K562 (cell line): ENCODE results near the gene ELOF1. TPM values are rescaled to one million over a fixed set of nuclear protein-coding genes. Genes with fewer than 3 reads are reported as not detected.
A peak's percentile ranks its signal among the peaks of the same experiment; 100 is the strongest.

ENCODE experiments used
- ATAC-seq: fragments of 200-7000 bp; cut with Tn5 transposase; 3 replicates; pipeline ENCODE4 v1.9.1; 2020; ENCODE audit warnings: moderate library complexity
- BruUV-seq: library from RNA; stranded (reverse); fragments of 400-500 nt; replicated peaks from 2 replicates; lab custom pipeline; 2021; lab: Mats Ljungman, UMichigan
- CTCF ChIA-PET: fragments of 300-600 bp; formaldehyde crosslinking; extraction: SDS; loops from one replicate; lab custom pipeline; 2021; ENCODE audit warnings: low intra/inter-chr PET ratio; lab: Yijun Ruan, JAX
- POLR2A ChIA-PET: fragments of 300-600, 350-650 bp; sonication (Branson Sonifier 250); formaldehyde crosslinking; extraction: SDS; loops from one replicate; lab custom pipeline; 2021; ENCODE audit warnings: antibody characterized with exemption, inconsistent platforms; lab: Yijun Ruan, JAX
- DNase-seq, 4 experiments: peaks; one replicate each; pipeline versions ENCODE4 v3.0.0 to v3.0.0-alpha.2; 2011 to 2018; ENCODE audit warnings: low spot score in 3 of 4, mixed read lengths in 3 of 4; ENCODE audit errors: extremely low read depth in 1 of 4
- FAIRE-seq: peaks from 2 replicates; lab custom pipeline; 2011; peaks lifted over from hg19 to GRCh38; lab: Jason Lieb, UNC
- H2AFZ ChIP-seq: 2 replicates; pipeline ENCODE4 v1.6.0; 2011; ENCODE audit warnings: low read depth, low read length, control low read depth, inconsistent platforms
- H3K27ac ChIP-seq: fragments of 200-600 bp; 3 replicates; pipeline ENCODE4 v1.8.0; 2011; ENCODE audit warnings: low read depth, mild to moderate bottlenecking, control low read depth, inconsistent platforms, low read length, moderate library complexity, mixed read lengths; ENCODE audit errors: extremely low read depth
- H3K27me3 ChIP-seq, 2 experiments: fragments of 300-600 bp in 1 of 2; 2 replicates in 1 of 2; 3 replicates in 1 of 2; pipeline versions ENCODE4 v1.6.0 to v1.8.0; 2011; ENCODE audit warnings: inconsistent platforms in 2 of 2, low read length in 2 of 2, mild to moderate bottlenecking in 1 of 2, mixed read lengths in 1 of 2, moderate library complexity in 1 of 2; ENCODE audit not compliant: control insufficient read depth in 2 of 2, insufficient read depth in 2 of 2
- H3K36me3 ChIP-seq: fragments of 300-600 bp; 3 replicates; pipeline ENCODE4 v1.8.0; 2011; ENCODE audit warnings: mild to moderate bottlenecking, low read length, inconsistent platforms; ENCODE audit not compliant: control insufficient read depth, insufficient read depth
- H3K4me1 ChIP-seq, 2 experiments: fragments of 200-600 bp in 1 of 2; replicated peaks in 1 of 2; 2 replicates in 1 of 2; 3 replicates in 1 of 2; pipeline versions ENCODE4 v1.5.1 to v1.8.0; 2011; ENCODE audit warnings: inconsistent platforms in 2 of 2, low read length in 2 of 2, mild to moderate bottlenecking in 1 of 2, mixed read lengths in 1 of 2, moderate library complexity in 1 of 2; ENCODE audit not compliant: control insufficient read depth in 2 of 2, insufficient read depth in 2 of 2
- H3K4me2 ChIP-seq: 2 replicates; pipeline ENCODE4 v1.6.1; 2011; ENCODE audit warnings: low read length, control low read depth, inconsistent platforms, mixed read lengths; ENCODE audit not compliant: insufficient read depth
- H3K4me3 ChIP-seq: fragments of 200-600 bp; sonication (generic), shearing (Covaris generic); 2 replicates; pipeline ENCODE4 v1.5.1; 2016; ENCODE audit warnings: control low read depth, inconsistent platforms
- H3K79me2 ChIP-seq: fragments of 200-600 bp; 3 replicates; pipeline ENCODE4 v1.8.0; 2011; ENCODE audit warnings: low read length, inconsistent platforms; ENCODE audit not compliant: control insufficient read depth, insufficient read depth
- H3K9ac ChIP-seq, 2 experiments: 2 replicates each; pipeline versions ENCODE4 v1.6.0 to v1.6.1; 2011; ENCODE audit warnings: low read depth in 2 of 2, low read length in 2 of 2, control low read depth in 1 of 2, inconsistent platforms in 1 of 2, mild to moderate bottlenecking in 1 of 2, mixed read lengths in 1 of 2; ENCODE audit not compliant: insufficient read depth in 1 of 2
- H3K9me1 ChIP-seq: one replicate; pipeline ENCODE4 v1.6.0; 2011; ENCODE audit warnings: inconsistent platforms, mild to moderate bottlenecking, low read length, moderate library complexity; ENCODE audit not compliant: control insufficient read depth, insufficient read depth
- H3K9me3 ChIP-seq: replicated peaks from 2 replicates; pipeline ENCODE4 v1.5.1; 2011; ENCODE audit warnings: low read depth, low read length, inconsistent platforms; ENCODE audit not compliant: control insufficient read depth, insufficient read depth
- H4K20me1 ChIP-seq: replicated peaks from 2 replicates; pipeline ENCODE4 v1.6.1; 2011; ENCODE audit warnings: low read length, inconsistent platforms, mixed read lengths; ENCODE audit not compliant: control insufficient read depth, insufficient read depth
- ATF2 ChIP-seq: sonication (generic); formaldehyde crosslinking; IDR thresholded peaks from 2 replicates; pipeline ENCODE4 v1.8.1; 2022; ENCODE audit warnings: missing genetic modification reagents
- CHAMP1 ChIP-seq: fragments of 450-650 bp; IDR thresholded peaks from 2 replicates; pipeline ENCODE4 v1.6.1; 2016; ENCODE audit warnings: mild to moderate bottlenecking
- CXXC5 ChIP-seq: fragments of 250-450 bp; sonication (Bioruptor Pico); IDR thresholded peaks from 2 replicates; pipeline ENCODE4 v1.8.0; 2022; ENCODE audit warnings: inconsistent platforms, mild to moderate bottlenecking, moderate library complexity
- FOXA1 ChIP-seq: fragments of 450-650 bp; IDR thresholded peaks from 2 replicates; pipeline ENCODE4 v1.6.1; 2016; ENCODE audit warnings: mild to moderate bottlenecking, borderline replicate concordance
- ILF3 ChIP-seq: fragments of 450-650 bp; IDR thresholded peaks from 2 replicates; pipeline ENCODE4 v1.6.1; 2018; ENCODE audit warnings: antibody characterized with exemption, mild to moderate bottlenecking, moderate library complexity, borderline replicate concordance
- KDM1A ChIP-seq, 2 experiments: fragments of 450-650 bp; IDR thresholded peaks; 2 replicates each; pipeline ENCODE4 v1.6.1; 2016; ENCODE audit warnings: mild to moderate bottlenecking in 2 of 2
- MYNN ChIP-seq, 2 experiments: sonication (generic); formaldehyde crosslinking in 1 of 2; IDR thresholded peaks; 2 replicates each; pipeline versions ENCODE4 v1.5.0 to v1.6.1; 2016 to 2020; ENCODE audit warnings: antibody characterized with exemption in 1 of 2, missing genetic modification reagents in 1 of 2
- PHF8 ChIP-seq: fragments of 200-600 bp; sonication (generic); IDR thresholded peaks from 2 replicates; pipeline ENCODE4 v1.6.1; 2012; ENCODE audit warnings: mixed run types, mild to moderate bottlenecking, inconsistent platforms, low read length, moderate library complexity, borderline replicate concordance
- RBM14 ChIP-seq: fragments of 200-400 bp; formaldehyde crosslinking; IDR thresholded peaks from 2 replicates; pipeline ENCODE4 v1.6.1; 2018; ENCODE audit warnings: low read depth, mild to moderate bottlenecking, low read length, moderate library complexity, borderline replicate concordance; ENCODE audit not compliant: insufficient read depth
- SIN3B ChIP-seq: fragments of 450-650 bp; IDR thresholded peaks from 2 replicates; pipeline ENCODE4 v1.6.1; 2017; ENCODE audit warnings: low read depth, mild to moderate bottlenecking, moderate library complexity
- SMAD3 ChIP-seq: fragments of 450-650 bp; formaldehyde crosslinking; conservative IDR thresholded peaks from 2 replicates; pipeline ENCODE4 v1.4.0; 2020; ENCODE audit warnings: mild to moderate bottlenecking
- SPI1 ChIP-seq: IDR thresholded peaks from 2 replicates; pipeline ENCODE4 v1.6.1; 2011; ENCODE audit warnings: low read depth, low read length, control low read depth, borderline replicate concordance
- TFAM ChIP-seq: fragments of 250-450 bp; sonication (Bioruptor Pico); conservative IDR thresholded peaks from 2 replicates; pipeline ENCODE4 v1.5.0; 2021; ENCODE audit warnings: mild to moderate bottlenecking, moderate library complexity
- TGIF2 ChIP-seq: sonication (generic); formaldehyde crosslinking; IDR thresholded peaks from 2 replicates; pipeline ENCODE4 v1.8.1; 2022; ENCODE audit warnings: mild to moderate bottlenecking, missing genetic modification reagents, moderate library complexity
- ZBED1 ChIP-seq: IDR thresholded peaks from 2 replicates; pipeline ENCODE4 v1.6.1; 2014
- ZC3H11A ChIP-seq: IDR thresholded peaks from 2 replicates; pipeline ENCODE4 v1.6.1; 2012; ENCODE audit warnings: low read depth, low read length, improper control_type of control experiment
- ZNF253 ChIP-seq: fragments of 250-450 bp; sonication (Bioruptor Pico); conservative IDR thresholded peaks from 2 replicates; pipeline ENCODE4 v1.6.1; 2021; ENCODE audit warnings: mild to moderate bottlenecking
- ZNF77 ChIP-seq: fragments of 250-450 bp; sonication (Bioruptor Pico); IDR thresholded peaks from 2 replicates; pipeline ENCODE4 v1.5.0; 2020
- WGBS: fragments of 100-300 bp; shearing (Covaris generic); methylation state at CpG from one replicate; pipeline ENCODE4 v1.1.6; 2016; ENCODE audit warnings: low coverage, mixed read lengths; ENCODE audit not compliant: insufficient coverage; ENCODE audit errors: missing lambda C conversion rate; 5-methylcytosine and 5-hydroxymethylcytosine counted together
- in situ Hi-C: fragments of 300-500 bp; cut with MboI; formaldehyde crosslinking; loops from 4 replicates; pipeline ENCODE4 v1.15.0; 2018; ENCODE audit warnings: inconsistent platforms, mixed read lengths
- intact Hi-C: fragments of 100-400 bp; cut with micrococcal nuclease; formaldehyde crosslinking; loops from 2 replicates; pipeline ENCODE4 v1.14.2; 2022
- polyA plus RNA-seq, 8 experiments: library from polyadenylated mRNA; depleted of rRNA in 4 of 8; stranded (reverse) in 5 of 8; unstranded in 3 of 8; fragments of >200 nt; fragmentation: Nextera tagmentation in 2 of 8; fragmentation: Illumina TruSeq in 1 of 8; extraction: Ambion mirVana in 2 of 8; extraction: Trizol in 1 of 8; gene quantifications; 2 replicates each; pipeline versions ENCODE4 v1.2.1 to v1.2.3, GENCODE V29; 2011 to 2014; ENCODE audit warnings: inconsistent platforms in 1 of 8, missing spikeins in 1 of 8
- total RNA-seq, 7 experiments: library from RNA; depleted of rRNA in 6 of 7; stranded (reverse); fragments of >200 nt in 6 of 7; fragmentation: Illumina TruSeq in 2 of 7; extraction: Trizol in 2 of 7; gene quantifications; 2 replicates each; pipeline versions ENCODE4 v1.2.1 to v1.2.3, GENCODE V29; 2011 to 2021; ENCODE audit warnings: low replicate concordance in 1 of 7

Gene ELOF1
- total and polyA plus RNA-seq, 9 of the 15 experiments (the other 6 are each of a cell fraction or from before 2014, with no cell fraction given) = 16.7 to 147 (median 74.2) TPM

- in situ Hi-C loops (no loop called here), intact Hi-C loops (no loop called here)
- Histone ChIP-seq H3K36me3 (peaks cover 25% of the 10 kb centered on the region; the same call in 2 of the 3 replicates), H3K9me1 (no peaks in the 10 kb centered on the region), H3K4me3 (no peak overlapping the region), H3K9me3 (no peaks in the 10 kb centered on the region), H2AFZ (no peak overlapping the region), H3K27ac (no peak overlapping the region), H3K27me3 (no peaks in the 10 kb centered on the region), H4K20me1 (no peaks in the 10 kb centered on the region), H3K9ac (peak overlapping the region in 1 of 2 experiments; percentile 4; a peak in 1 of 4 replicates), H3K79me2 (0 out of 3 replicates have a peak, but pooled peaks cover 3% of the 10 kb centered on the region), H3K4me2 (no peak overlapping the region), H3K4me1 (peaks cover 7 to 33% of the 10 kb centered on the region in 2 experiments; a peak in 4 of 5 replicates)
- DNase-seq (no peak), ATAC-seq (no peak), FAIRE-seq (no peak)
- 90% methylated on average over 18 of the region's 18 CpGs for WGBS
- BruUV-seq = no TSS peak
- CTCF ChIA-PET = no interaction called here
- POLR2A ChIA-PET = interaction anchor here (2.0 kb wide), 1 partner anchor 15 kb away, joined by 5 read pairs; no protein-coding TSS in a partner anchor
- TF ChIP-seq ATF2 (CRISPR knock-in tag) (no peak), ZNF253 (no peak), FOXA1 (no peak), TGIF2 (CRISPR knock-in tag) (no peak), SPI1 (no peak), CHAMP1 (no peak), PHF8 (no peak), MYNN (IDR thresholded peaks at IDR 0.05) (no peak), MYNN (CRISPR knock-in tag; IDR thresholded peaks at IDR 0.05) (no peak), ZBED1 (no peak), CXXC5 (CRISPR knock-in tag) (no peak), SMAD3 (CRISPR knock-in tag) (no peak), ILF3 (no peak), SIN3B (no peak), ZNF77 (CRISPR knock-in tag) (no peak), TFAM (CRISPR knock-in tag) (no peak), KDM1A (IDR thresholded peaks at IDR 0.05) (no peak), RBM14 (no peak), ZC3H11A (no peak)
These were observed 51.5 kb downstream of the ELOF1 start for GRCh38 chr19:11507370-11508078.
